Activated T-helper 2 cell treated with anti-CD3 and anti-CD28 coated beads, Interferon-gamma antibody, Interleukin-2, Interleukin-4, amounts not matched to agents 10 μg/mL and 5 μg/mL and 100 μg/mL, durations not matched to agents 14 hours and 24 hours and 36 hours (primary cell): ENCODE data around the gene STAB1. TPM values are rescaled to one million over a fixed set of nuclear protein-coding genes. Genes with fewer than 3 reads are reported as not detected.
"Not testable (repeated sequence)": the region's sequence is repeated elsewhere in the genome, so short reads cannot be mapped to it uniquely, and the experiment has no call there.

ENCODE experiments used
- DNase-seq: peaks from one replicate; pipeline ENCODE4 v3.0.0; 2021; ENCODE audit warnings: low spot score
- H3K27ac Mint-ChIP-seq: one replicate; pipeline ENCODE4 v1.8.0; 2021; ENCODE audit warnings: mixed read lengths
- H3K27me3 Mint-ChIP-seq: one replicate; pipeline ENCODE4 v1.8.0; 2021; ENCODE audit warnings: low read depth, mixed read lengths
- H3K36me3 Mint-ChIP-seq: one replicate; pipeline ENCODE4 v1.8.0; 2021; ENCODE audit warnings: low read depth, mixed read lengths
- H3K4me1 Mint-ChIP-seq: one replicate; pipeline ENCODE4 v1.8.0; 2021; ENCODE audit warnings: low read depth, mixed read lengths
- H3K4me3 Mint-ChIP-seq: one replicate; pipeline ENCODE4 v1.8.0; 2021; ENCODE audit warnings: low read depth, mild to moderate bottlenecking, moderate library complexity, mixed read lengths
- H3K9me3 Mint-ChIP-seq: one replicate; pipeline ENCODE4 v1.8.0; 2021; ENCODE audit warnings: mixed read lengths
- intact Hi-C: fragments of 100-400 bp; cut with micrococcal nuclease; formaldehyde crosslinking; loops from one replicate; pipeline ENCODE4 v1.15.1; 2023
- total RNA-seq: library from RNA; stranded (reverse); gene quantifications from 2 replicates; pipeline ENCODE4 v1.2.3, GENCODE V29; 2022

The STAB1 gene
- total RNA-seq, 1 donor from 2014 or later = 0.07 TPM

DNA sequence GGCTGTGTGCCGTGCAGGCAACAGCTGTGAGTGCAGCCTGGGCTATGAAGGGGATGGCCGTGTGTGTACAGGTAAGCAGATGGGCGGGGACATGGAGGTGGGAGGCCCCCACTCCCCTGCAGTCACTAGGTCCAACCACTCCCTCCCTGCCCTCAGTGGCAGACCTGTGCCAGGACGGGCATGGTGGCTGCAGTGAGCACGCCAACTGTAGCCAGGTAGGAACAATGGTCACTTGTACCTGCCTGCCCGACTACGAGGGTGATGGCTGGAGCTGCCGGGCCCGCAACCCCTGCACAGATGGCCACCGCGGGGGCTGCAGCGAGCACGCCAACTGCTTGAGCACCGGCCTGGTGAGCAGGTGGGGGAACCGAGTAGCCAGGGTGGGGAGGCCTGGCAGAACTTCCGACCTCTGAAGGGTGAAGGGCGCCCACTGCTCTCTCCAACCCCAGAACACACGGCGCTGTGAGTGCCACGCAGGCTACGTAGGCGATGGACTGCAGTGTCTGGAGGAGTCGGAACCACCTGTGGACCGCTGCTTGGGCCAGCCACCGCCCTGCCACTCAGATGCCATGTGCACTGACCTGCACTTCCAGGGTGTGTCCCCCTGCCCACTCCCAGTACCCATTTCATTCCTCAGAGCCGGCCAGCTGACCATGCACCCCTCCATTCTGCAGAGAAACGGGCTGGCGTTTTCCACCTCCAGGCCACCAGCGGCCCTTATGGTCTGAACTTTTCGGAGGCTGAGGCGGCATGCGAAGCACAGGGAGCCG is 26.9 kb downstream of the STAB1 start:
- Mint-ChIP-seq H3K27me3 (no peaks in the 10 kb centered on the region), H3K9me3 (no peaks in the 10 kb centered on the region)

DNA sequence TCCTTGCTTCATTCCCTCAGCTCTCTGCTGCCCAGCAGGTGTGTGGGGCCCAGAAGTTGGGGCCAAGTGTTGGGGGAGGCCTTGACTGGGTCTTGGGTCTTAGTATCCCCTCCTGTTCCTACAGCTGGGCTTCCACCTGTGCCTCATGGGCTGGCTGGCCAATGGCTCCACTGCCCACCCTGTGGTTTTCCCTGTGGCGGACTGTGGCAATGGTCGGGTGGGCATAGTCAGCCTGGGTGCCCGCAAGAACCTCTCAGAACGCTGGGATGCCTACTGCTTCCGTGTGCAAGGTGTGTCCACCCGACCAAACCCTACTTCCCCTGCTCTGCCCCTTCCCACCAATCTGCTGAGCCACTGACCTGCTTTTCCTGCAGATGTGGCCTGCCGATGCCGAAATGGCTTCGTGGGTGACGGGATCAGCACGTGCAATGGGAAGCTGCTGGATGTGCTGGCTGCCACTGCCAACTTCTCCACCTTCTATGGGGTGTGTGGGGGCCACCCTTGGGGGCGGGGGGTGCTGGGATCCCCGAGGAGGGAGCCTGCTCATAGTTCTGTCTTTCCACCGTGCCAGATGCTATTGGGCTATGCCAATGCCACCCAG is 27.6 kb downstream of the STAB1 start:
- H3K9me3 Mint-ChIP-seq = no peaks in the 10 kb centered on the region
- H3K27ac Mint-ChIP-seq = no peak overlapping the region
- H3K27me3 Mint-ChIP-seq = no peaks in the 10 kb centered on the region
- no peak for DNase-seq
- no peaks in the 10 kb centered on the region for H3K4me1 Mint-ChIP-seq
- no peak overlapping the region for H3K4me3 Mint-ChIP-seq
- intact Hi-C loops = no loop called here
- peaks cover 5% of the 10 kb centered on the region for H3K36me3 Mint-ChIP-seq

More for the DNA sequence above, 26.9 kb downstream of the STAB1 start:
- H3K4me1 Mint-ChIP-seq = no peaks in the 10 kb centered on the region
- H3K36me3 Mint-ChIP-seq = no peaks in the 10 kb centered on the region
- no peak for DNase-seq
- no peak overlapping the region for H3K27ac Mint-ChIP-seq
- no peak overlapping the region for H3K4me3 Mint-ChIP-seq
- intact Hi-C loops = no loop called here

DNA sequence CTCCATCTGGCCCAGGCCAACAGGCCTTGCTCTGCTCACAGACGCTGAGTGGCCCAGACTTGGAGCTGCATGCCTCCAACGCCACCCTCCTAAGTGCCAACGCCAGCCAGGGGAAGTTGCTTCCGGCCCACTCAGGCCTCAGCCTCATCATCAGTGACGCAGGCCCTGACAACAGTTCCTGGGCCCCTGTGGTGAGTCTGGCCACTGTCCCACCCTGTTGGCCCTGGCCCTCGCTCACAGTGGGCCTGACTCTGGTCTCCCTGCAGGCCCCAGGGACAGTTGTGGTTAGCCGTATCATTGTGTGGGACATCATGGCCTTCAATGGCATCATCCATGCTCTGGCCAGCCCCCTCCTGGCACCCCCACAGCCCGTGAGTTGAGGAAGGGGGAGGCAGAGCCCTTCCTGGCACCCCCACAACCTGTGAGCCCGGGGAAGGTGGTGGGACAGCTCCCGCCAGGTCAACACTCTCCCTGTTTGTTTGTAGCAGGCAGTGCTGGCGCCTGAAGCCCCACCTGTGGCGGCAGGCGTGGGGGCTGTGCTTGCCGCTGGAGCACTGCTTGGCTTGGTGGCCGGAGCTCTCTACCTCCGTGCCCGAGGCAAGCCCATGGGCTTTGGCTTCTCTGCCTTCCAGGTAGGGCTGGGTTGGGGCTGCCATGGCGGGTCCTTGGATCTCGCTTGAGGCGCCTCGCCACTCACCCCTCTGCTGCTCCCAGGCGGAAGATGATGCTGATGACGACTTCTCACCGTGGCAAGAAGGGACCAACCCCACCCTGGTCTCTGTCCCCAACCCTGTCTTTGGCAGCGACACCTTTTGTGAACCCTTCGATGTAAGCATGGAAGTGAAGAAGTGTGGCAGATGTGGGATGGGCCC is 28.5 kb downstream of the STAB1 start:
- no peaks in the 10 kb centered on the region for H3K4me1 Mint-ChIP-seq
- H3K4me3 Mint-ChIP-seq = no peak overlapping the region
- intact Hi-C loops = no loop called here
- no peaks in the 10 kb centered on the region for H3K9me3 Mint-ChIP-seq
- no peaks in the 10 kb centered on the region for H3K27me3 Mint-ChIP-seq
- DNase-seq = no peak
- no peak overlapping the region for H3K27ac Mint-ChIP-seq
- H3K36me3 Mint-ChIP-seq = peaks cover 11% of the 10 kb centered on the region

DNA sequence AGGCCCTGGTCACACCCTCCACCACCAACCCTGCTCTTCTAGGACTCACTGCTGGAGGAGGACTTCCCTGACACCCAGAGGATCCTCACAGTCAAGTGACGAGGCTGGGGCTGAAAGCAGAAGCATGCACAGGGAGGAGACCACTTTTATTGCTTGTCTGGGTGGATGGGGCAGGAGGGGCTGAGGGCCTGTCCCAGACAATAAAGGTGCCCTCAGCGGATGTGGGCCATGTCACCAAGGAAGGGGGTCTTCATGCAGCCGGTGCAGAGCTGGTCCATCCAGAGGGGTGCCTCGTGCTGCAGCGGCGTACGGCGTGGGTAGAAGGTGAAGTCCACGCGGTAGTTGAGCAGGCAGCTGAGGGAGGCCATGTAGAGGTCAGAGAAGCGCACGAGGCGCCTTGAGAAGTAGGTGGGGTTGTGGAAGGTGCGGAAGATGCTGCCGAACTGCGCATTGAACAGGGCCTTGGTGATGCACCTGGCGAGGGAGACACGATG is 29.2 kb downstream of the STAB1 start:
- H3K4me1 Mint-ChIP-seq = no peaks in the 10 kb centered on the region
- peaks cover 11% of the 10 kb centered on the region for H3K36me3 Mint-ChIP-seq
- no peaks in the 10 kb centered on the region for H3K9me3 Mint-ChIP-seq
- intact Hi-C loops = no loop called here
- no peak overlapping the region for H3K4me3 Mint-ChIP-seq
- DNase-seq = no peak
- no peaks in the 10 kb centered on the region for H3K27me3 Mint-ChIP-seq
- H3K27ac Mint-ChIP-seq = no peak overlapping the region

DNA sequence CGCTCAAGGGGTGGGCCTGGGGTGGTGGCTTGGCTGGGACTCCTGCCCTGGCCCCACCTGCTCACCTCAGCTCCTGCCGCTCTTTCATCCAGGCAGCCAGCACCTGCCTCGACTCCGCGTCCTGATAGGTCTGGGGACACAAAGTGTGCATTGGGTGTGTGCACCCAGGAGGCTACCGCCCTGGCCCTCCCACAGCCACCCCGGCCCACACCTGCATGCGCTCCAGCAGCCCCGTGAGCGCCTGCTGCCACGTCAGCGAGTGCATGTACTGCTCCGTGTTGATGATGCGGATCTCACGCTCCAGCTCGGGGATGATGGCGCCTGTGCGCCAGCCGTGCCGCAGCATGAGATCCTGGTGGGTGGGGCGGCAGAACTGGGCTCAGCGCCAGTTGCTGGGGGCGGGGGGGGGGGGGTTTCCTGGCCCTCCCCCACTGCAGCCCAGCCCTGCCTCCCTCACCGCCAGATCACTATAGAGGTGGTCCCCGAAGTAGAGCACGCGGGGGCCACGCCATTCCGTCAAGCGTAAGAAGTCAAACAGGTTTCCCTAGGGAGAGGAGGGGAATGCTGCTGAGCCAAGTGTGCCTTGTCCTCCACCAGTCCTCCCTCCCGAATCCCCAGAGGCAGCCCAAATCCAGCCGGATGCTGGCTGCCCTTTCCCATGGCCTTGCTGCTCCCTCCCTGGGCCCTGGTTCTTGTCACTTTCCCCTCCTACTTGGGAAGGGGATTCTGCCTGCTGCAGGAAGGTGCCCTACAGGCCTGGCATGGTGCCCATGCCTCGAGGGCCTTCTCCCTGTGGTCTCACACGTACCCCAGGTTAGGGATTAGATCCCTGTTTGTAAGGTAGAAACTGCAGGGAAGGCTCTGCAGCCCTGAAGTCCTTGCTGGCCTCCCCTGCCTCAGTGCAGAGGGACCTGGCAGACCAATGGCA is 29.9 kb downstream of the STAB1 start:
- Mint-ChIP-seq H3K27me3 (no peaks in the 10 kb centered on the region), H3K9me3 (no peaks in the 10 kb centered on the region), H3K4me3 (no peak overlapping the region), H3K27ac (no peak overlapping the region), H3K4me1 (no peaks in the 10 kb centered on the region), H3K36me3 (peaks cover 14% of the 10 kb centered on the region)
- intact Hi-C loops = no loop called here
- DNase-seq = no peak

DNA sequence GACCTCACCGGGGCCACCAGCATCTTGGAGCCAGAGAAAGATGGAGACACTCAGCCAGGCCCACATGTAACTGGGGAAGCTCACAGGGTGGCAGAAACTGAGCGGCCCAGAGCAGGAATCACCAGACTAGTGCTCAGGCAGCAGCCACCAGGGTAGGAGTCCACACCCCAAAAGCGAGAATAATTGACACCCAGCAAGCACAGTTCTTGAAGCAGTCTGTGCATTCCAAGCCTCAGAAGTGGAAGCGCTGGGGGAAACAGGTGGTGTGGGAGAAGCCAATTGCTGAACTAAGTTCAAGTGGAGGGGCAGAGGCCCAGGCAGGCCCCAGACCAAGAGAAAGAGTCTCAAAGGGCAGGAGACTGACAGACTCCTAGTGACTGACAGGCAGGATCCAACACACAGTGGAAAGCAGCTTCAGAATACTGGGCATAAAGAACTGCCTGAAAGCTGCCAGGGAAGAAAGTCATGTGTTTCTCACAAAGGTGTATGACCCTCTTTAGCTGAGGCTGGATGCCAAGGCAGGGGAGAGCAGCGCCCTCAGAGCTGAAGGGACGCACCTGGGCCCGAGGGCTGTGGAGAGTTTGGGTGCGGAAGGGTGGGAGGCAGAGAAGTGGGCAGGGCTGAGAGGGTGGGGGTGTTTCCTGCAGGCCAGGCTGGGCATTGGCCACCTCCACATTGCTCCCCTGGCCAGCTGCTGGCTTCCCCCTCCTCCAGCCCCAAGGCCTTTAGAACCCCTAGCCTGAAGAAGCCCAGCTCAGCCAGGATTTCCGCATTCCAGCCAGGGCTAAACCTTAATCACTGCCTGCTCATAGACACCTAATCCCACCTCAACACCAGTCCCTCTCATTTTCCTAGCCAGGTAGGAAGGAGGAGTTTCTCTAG is 30.8 kb downstream of the STAB1 start:
- H3K36me3 Mint-ChIP-seq = peaks cover 14% of the 10 kb centered on the region
- H3K27me3 Mint-ChIP-seq = no peaks in the 10 kb centered on the region
- intact Hi-C loops = no loop called here
- H3K27ac Mint-ChIP-seq = no peak overlapping the region
- no peaks in the 10 kb centered on the region for H3K4me1 Mint-ChIP-seq
- no peak overlapping the region for H3K4me3 Mint-ChIP-seq
- no peaks in the 10 kb centered on the region for H3K9me3 Mint-ChIP-seq
- no peak for DNase-seq

DNA sequence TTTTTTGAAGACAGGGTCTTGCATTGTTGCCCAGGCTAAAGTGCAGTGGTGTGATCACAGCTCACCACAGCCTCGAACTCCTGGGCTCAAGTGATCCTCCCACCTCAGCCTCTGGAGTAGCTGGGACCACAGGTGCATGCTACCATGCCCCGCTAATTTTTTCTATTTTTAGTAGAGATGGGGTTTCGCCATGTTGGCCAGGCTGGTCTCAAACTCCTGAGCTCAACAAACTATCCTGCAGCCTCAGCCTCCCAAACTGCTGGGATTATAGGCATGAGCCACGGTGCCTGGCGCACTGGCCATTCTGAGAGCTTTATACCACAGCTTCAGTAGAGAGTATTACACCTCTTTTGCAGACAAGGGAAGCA is 31.5 kb downstream of the STAB1 start:
- H3K27ac Mint-ChIP-seq, H3K9me3 Mint-ChIP-seq, H3K4me3 Mint-ChIP-seq, H3K27me3 Mint-ChIP-seq, intact Hi-C loops, H3K4me1 Mint-ChIP-seq, DNase-seq: not testable (repeated sequence)
- H3K36me3 Mint-ChIP-seq = peaks cover 14% of the 10 kb centered on the region

DNA sequence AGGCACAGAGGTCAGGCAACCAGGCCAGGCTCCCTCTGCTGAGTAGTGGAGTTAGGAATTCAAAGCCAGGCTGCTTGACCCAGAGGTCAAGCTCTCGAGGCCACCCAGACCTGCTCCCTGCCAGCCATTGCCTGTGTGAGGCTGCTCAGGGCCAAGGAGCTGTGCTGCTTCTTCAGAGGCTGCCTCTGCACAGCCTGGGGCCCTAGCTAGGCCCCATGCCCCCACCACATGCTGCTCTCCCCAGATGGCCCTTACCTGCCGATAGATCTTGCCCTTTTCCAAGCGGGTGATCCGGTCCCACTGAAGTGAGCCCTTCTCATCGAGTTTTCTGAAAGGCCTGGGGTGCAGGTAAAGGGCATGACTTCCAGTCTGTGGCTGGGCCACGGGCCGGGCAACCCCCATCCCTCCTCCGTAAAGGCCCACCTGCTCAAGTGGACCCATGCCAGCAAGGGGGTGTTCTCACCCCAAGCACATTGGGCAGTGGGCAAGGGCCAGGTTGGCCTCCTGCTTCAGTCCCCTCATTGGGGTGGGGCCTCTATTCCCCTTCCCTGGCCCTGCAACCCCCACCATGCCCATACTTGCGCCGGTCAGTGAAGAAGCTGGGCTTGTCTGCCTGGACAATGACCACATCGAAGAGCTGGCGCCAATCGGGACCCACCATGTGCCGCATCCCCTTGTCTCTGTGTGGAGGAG is 32.0 kb downstream of the STAB1 start:
- H3K9me3 Mint-ChIP-seq = no peaks in the 10 kb centered on the region
- peaks cover 14% of the 10 kb centered on the region for H3K36me3 Mint-ChIP-seq
- no peak overlapping the region for H3K4me3 Mint-ChIP-seq
- H3K27ac Mint-ChIP-seq = no peak overlapping the region
- no peak for DNase-seq
- H3K4me1 Mint-ChIP-seq = no peaks in the 10 kb centered on the region
- no peaks in the 10 kb centered on the region for H3K27me3 Mint-ChIP-seq
- intact Hi-C loops = no loop called here

DNA sequence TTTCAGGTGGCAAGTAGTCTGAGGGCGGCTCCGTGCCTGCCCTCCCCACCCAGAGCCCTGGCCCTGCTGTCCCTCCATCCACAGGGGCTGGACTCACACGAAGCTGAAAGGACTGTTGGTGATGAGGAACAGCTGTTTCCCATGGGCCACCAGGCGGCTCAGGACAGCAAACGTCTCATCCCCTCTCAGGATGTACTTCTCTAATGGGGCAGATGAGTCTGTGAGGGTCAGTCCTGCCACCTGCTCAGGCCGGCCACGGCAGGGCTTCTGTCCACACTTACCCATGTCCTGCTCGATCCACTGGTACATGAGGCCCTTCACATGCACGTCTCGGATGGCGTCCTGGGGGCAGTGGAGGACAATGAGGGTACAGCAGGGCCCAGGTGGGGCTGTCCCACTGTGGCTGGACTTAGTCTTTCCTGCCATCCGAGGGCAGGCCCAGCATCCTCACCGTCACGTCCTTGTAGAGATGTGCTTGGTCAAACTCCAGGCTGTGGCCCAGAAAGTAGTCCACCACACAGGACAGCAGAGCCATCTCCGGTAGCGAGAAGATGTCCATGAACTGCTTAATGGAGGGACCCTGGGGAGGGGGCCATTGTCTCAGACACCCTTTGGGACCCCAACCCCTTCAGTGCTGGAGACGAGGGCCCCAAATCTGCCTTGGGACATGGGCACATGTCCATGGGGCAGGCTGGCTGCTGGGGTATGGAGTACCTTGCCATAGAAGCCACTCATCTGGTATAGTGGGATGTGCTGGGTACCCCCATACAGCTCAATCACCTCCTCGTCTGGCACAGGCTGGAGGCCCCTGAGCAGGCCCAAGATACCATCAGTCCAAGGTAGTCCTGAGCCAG is 32.8 kb downstream of the STAB1 start:
- no peak for DNase-seq
- no peaks in the 10 kb centered on the region for H3K9me3 Mint-ChIP-seq
- no peaks in the 10 kb centered on the region for H3K27me3 Mint-ChIP-seq
- H3K36me3 Mint-ChIP-seq = peaks cover 17% of the 10 kb centered on the region
- no peak overlapping the region for H3K27ac Mint-ChIP-seq
- intact Hi-C loops = no loop called here
- H3K4me3 Mint-ChIP-seq = no peak overlapping the region
- peaks cover 5% of the 10 kb centered on the region for H3K4me1 Mint-ChIP-seq

DNA sequence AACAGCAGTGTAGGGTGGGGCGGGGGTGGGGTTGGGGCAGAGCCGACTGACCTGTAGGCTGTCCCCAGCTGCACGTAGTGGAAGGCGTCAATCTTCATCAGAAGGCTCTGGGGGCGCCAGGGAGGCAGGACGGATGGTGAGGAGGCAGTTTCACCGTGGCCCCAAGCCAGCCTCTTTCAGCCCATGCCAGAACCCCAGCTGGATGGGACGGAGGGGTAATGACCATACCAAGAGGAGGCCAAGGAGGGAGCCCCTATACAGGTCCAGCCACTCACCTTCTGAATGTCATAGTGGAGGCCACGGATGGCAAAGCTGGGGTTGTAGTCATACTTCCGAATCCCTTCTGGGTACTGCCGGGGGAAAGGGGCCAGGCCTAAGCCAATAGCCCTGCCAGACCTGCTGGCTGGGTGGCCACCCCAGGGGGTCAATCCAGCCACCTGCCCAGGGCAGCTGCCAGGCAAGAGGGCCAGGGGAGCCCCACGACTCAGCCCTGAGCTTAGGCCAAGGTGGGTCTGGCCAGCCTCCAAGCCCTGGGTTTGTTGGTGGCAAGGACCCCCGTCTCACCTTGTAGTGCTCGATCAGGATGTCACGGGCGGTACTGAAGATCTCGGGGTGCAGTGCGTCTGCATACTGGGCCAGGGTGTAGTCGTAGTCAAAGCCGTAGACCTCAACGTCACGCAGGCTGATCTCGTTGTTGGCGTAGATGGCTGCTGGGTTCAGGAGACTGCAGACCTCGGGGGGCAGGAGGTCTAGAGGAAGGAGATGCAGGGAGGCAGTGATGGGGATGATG is 33.6 kb downstream of the STAB1 start:
- intact Hi-C loops = no loop called here
- Mint-ChIP-seq H3K9me3 (no peaks in the 10 kb centered on the region), H3K27ac (no peak overlapping the region), H3K27me3 (no peaks in the 10 kb centered on the region), H3K4me1 (peaks cover 5% of the 10 kb centered on the region), H3K4me3 (no peak overlapping the region), H3K36me3 (peaks cover 17% of the 10 kb centered on the region)
- DNase-seq = no peak
